PFSK-1 (cell line): ENCODE results near the gene BRIP1.

ENCODE experiments used
- FOXP2 ChIP-seq: optimal IDR thresholded peaks from 2 replicates; pipeline ENCODE3; 2011; ENCODE audit warnings: borderline replicate concordance, control low read depth, inconsistent platforms; ENCODE audit not compliant: insufficient read depth; ENCODE audit errors: extremely low read length, extremely low read depth
- POLR2AphosphoS5 ChIP-seq: IDR thresholded peaks from 2 replicates; pipeline ENCODE4 v1.6.1; 2012; ENCODE audit warnings: low read depth, mild to moderate bottlenecking, control low read depth, low read length, moderate library complexity
- REST ChIP-seq, 2 experiments: IDR thresholded peaks; 2 replicates each; pipeline versions ENCODE4 v1.6.1 to v1.8.0; 2011 to 2012; ENCODE audit warnings: low read depth in 2 of 2, low read length in 2 of 2, control low read depth in 1 of 2, inconsistent platforms in 1 of 2, mild to moderate bottlenecking in 1 of 2, moderate library complexity in 1 of 2; ENCODE audit not compliant: insufficient read depth in 1 of 2
- SIN3A ChIP-seq: IDR thresholded peaks from 2 replicates; pipeline ENCODE4 v1.6.1; 2012; ENCODE audit warnings: mild to moderate bottlenecking, low read length, moderate library complexity, borderline replicate concordance; ENCODE audit not compliant: insufficient read depth
- TAF1 ChIP-seq: IDR thresholded peaks from 2 replicates; pipeline ENCODE4 v1.6.1; 2012; ENCODE audit warnings: low read length, control low read depth, borderline replicate concordance; ENCODE audit not compliant: insufficient read depth

Gene BRIP1

GRCh38 chr17:61759362-61759761, 104.0 kb downstream of the BRIP1 start:
- TF ChIP-seq SIN3A (no peak), REST (IDR thresholded peaks at IDR 0.05; ENCODE audit: insufficient read depth in 1 of 2, low read depth in 2 of 2, low read length in 2 of 2) (no peak), TAF1 (no peak), FOXP2 (no peak), POLR2AphosphoS5 (no peak)

- TF ChIP-seq SIN3A (no peak), REST (IDR thresholded peaks at IDR 0.05; ENCODE audit: insufficient read depth in 1 of 2, low read depth in 2 of 2, low read length in 2 of 2) (no peak), POLR2AphosphoS5 (no peak), TAF1 (no peak), FOXP2 (no peak)
Measured at GRCh38 chr17:61758430-61758829, 104.9 kb downstream of the BRIP1 start.

GRCh38 chr17:61757168-61757567, 106.2 kb downstream of the BRIP1 start:
- TF ChIP-seq FOXP2 (no peak), REST (IDR thresholded peaks at IDR 0.05; ENCODE audit: insufficient read depth in 1 of 2, low read depth in 2 of 2, low read length in 2 of 2) (no peak), TAF1 (no peak)

- TF ChIP-seq SIN3A (no peak), TAF1 (no peak), REST (IDR thresholded peaks at IDR 0.05; ENCODE audit: insufficient read depth in 1 of 2, low read depth in 2 of 2, low read length in 2 of 2) (no peak), POLR2AphosphoS5 (no peak), FOXP2 (no peak)
Measured at GRCh38 chr17:61756561-61756960, 106.8 kb downstream of the BRIP1 start.

- TF ChIP-seq SIN3A (no peak), TAF1 (no peak), REST (IDR thresholded peaks at IDR 0.05; ENCODE audit: insufficient read depth in 1 of 2, low read depth in 2 of 2, low read length in 2 of 2) (no peak), FOXP2 (no peak), POLR2AphosphoS5 (no peak)
Measured at GRCh38 chr17:61755668-61756067, 107.7 kb downstream of the BRIP1 start.
